ENCODE data around the gene MED13L.

MED13L gene

DNA sequence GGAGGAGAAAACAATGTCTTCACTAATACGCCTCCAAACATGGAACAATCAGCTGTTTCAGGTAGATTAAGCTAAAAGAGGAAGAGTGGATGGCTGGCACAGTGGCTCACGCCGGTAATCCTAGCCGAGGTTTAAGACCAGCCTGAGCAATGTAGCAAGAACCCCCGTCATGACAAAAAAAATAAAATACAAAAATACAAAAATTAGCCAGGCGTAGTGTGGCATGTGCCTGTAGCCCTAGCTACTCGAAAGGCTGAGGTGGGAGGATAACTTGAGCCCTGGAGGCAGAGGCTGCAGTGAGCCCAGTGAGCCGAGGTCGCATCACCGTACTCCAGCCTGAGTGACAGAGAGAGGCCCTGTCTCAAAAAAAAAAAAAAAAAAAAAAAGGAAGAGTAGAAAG, 1.2 kb upstream of the MED13L start:
- no peak for DNase-seq (ENCODE audit: low read depth in 2 of 2)

DNA sequence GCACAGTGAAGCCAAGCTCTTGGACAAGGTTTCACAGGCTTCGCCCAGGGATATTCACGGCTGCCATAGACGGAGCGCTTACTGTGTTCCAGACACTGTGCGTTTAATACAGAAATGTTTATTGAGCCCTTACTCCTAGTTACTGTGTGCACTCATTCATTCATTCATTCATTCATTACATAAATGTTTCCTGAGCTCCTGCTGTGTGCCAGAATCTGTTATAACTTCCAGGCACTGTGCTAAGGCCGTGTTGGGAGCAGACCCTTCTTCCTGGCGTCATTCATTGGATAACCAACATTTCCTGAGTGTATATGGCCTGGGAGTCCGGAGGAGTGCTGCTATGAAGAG, 760 bp upstream of the MED13L start:
- no peak for DNase-seq (ENCODE audit: low read depth in 2 of 2)

DNA sequence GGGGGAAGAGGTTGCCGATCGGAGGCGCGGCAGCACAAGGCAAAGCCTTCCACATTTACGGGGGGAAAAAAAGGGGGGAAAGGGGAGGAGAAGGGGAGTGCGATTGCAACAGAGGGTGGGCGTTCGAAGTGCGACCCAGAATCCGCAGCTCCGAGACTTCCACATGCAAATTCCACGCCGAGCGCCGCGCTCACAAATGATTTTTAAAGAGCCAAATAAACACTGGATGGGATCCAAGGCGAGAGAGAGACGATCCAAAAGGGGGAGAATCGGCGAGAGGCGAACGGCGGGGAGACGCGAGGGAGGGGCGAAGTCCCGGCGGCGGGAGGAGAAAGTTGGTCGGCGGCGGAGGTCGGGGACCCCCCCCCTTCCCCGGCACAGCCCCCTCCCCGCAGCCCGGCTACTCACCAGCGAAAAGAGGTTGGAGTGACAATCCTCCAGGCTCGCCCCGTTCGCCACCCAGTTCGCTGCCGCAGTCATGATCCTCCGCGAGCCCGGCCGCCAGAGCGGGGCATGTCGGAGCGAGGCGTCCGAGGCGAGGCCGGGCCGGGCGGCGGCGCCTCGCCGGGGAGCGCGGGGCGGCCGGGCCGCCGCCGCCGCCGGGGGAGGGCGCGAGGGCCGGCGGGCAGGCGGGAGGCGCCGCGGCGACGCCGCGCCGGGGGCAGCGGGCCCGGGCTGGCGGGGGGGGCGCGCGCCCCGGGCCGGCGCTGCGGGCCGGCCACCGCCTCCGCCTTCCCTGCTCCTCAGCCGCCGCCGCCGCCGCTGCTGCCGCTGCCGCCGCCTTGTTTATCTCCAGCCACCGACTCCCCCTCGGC, 634 bp downstream of the MED13L start:
- peak; percentile 24 to 38 for DNase-seq (ENCODE audit: low read depth in 2 of 2)

DNA sequence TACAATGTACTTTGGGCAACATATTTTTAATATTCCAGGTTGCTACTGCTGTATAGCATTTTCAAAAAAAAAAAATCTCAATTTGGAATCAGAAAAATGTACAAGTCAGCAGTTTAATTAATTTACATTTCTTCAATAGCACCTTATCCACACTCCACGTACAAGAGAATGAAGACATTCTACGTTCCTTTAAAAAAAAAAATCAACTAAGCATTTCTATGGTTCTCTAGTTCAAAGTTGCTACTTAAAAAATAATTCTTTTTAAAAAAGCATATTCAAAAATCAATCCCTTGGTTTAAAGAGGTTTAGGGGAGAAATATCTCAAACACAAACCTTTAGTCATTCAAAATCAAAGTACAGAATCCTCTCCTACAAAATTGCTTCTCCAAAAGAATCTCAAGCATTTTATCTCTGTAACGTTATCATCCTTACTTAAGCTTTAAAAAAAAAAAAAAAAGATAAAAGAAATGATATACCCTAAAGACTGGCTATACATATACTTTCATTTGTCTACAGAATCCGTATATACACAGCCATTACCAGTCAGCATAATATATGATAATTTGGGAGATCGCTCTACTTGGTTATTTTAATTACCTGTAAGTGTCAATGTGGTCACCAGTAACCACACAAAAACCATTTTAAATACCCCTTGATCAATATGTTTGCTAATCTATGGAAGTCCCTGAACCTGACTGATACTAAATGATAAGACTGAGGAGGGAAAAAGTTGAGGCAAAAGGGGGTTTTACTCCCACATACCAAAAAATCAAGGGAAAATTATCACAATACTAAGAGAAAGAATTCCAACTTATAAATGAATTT, 2.7 kb downstream of the MED13L start:
- no peak for DNase-seq (ENCODE audit: low read depth in 2 of 2)

DNA sequence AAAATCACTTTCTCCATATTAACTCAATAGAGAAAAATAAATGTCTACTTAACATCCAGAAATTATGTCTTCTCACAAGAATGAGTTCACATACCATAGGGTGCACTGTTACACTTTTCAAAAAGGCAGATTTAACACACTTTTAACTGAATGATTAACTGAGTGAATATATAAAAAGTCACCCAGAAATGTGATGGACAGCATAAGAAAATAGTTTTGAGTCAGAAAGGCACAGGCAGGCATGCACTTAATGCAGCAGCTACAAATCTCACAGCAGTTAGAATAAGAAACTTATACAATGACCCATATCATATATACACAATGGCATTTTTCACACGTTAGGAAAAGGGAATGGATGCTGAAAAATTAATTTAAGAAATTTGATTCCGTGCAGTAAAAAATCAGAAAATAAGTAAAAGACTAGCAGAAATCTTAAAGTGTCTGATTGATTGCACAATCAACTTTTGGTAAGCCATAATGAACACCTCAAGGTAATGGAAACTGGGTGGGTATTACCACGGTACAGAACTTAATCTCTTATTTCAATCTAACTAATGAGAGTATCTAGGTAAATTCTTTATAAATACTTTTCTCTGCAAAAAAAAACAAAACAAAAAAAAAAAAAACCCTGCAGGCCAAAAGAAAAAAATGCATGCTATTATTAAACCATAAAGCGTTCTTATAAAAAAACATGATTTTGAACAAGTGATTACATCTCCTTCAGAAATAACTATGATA, 3.5 kb downstream of the MED13L start:
- DNase-seq (ENCODE audit: low read depth in 2 of 2), result no peak

DNA sequence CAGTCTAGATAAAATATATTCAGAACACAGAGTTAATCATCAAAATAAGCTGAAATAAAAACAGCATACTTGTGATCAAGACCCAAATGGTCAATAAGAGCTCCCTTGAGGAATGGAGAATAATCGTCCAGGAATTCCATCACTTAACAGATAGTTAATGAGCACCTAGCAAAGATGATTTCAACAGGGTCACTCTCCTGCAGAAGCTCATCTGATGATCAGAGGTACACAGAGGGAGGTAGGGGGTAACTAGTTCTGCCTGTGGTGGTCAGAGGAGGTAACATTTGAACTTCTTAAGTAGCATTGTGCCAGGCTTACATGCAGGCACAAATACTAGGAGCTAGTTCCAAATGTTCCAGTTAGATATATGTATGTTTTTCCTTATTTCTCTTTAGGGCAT, 9.5 kb downstream of the MED13L start:
- DNase-seq (ENCODE audit: low read depth in 2 of 2), result no peak

DNA sequence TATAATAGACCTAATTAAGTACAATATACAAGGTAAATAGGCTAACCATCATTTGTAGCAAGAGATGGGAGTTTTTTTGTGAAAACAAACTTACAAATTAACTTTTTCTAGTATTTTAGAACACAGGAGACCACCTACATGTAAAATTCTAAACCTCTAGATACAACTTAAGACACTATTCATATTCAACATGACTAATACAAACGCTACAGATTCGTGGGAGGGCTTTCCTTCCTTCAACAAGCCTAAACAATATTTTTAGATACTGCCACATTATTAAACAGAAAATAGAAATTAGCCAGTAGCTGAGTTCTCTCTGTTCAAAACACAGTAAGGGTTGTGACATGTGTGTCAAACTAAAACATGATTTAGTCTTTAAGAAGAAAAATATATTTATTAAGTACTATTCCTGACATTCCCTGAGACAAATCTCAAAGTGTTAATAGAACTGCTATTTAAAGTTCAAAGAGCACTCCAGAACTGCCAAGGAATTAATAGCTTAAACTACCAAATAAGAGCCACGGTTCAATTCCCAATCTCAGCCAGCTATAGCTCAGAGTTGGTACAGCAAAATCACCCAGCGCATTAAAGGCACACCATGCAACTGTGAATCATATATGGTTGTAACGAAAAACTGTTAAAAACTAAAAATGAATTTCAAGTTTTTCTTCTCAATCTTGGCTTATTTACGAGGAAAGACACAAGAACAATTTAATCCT, 10.7 kb downstream of the MED13L start:
- no peak for DNase-seq (ENCODE audit: low read depth in 2 of 2)

DNA sequence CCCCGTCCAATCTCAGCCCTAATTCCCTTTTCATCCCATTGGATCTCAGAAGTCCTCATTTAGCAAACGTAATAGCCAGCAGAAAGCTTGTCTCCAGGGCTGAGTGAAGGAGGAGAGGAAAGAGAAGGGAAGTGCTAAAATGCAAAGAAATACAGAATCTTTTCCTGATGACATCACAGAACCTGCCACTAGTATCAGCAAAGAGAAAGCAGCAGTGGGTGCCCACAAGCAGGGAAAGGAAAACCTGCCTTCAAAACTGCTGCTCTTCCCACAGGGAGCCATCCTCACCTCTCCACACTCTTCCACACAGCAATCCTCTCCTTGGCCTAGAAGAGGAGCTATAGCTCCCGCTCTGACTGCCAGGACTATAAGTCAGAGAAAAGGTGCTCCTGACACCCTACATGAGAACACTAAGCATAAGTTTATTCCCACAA, 11.3 kb downstream of the MED13L start:
- no peak for DNase-seq (ENCODE audit: low read depth in 2 of 2)

DNA sequence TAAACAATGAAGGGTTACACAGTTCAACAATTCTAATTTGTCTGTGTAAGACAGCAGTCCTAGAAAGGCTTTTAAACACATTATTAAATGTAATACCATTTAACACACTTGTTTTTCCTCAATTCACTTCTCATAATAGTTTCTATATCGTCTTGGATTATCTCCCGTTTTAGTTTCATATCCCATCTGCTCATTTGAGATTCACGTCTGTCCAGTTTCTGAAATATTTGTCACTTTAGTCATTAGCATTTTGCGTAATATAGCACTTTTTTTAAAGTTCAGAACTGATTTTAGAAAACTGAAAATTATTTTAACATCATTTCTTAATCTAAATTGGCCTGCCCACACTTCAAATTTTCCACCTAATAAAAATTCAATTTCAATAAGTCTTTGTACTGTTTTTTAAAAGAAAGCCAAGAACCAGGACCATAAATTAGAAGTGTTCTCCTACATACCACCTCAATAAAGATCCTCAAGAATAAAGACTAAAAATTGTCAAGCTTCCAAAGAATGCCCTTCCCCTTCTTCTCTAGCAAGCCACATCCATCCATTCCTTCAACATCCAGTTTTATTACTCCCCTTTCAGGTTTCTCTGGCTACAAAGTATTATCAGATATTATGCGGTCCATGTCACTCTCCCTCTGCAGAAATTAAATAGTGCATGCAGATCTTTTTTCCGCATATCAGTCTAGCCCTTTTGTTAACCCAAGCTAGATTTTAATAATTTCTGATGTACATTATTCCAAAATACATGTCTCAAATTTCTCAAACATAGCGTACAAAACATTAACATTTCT, 11.9 kb downstream of the MED13L start:
- no peak for DNase-seq (ENCODE audit: low read depth in 2 of 2)

DNA sequence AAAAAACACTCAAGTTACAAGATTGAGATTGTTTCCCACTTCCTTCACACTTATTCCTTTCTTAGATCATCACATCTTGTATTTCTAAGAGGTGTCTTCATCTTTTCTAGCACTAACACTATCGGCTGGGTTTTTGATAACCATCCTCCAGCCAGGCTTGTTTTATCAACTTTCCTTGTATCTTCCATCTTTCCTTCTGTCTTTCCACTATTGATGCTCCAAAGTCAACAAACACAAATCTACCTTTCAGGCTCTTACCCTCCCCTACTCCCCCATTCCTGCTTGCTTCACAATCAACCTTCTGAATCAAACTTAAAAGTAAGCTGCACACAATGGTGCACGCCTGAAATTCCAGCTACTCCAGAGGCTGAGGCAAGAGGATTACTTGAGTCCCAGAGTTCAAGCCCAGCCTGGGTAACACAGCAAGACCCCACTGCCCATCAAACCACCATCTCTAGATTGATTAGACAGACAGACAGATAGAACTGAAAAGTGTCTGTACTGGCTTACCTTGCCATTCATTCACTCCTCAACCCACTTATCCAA, 12.9 kb downstream of the MED13L start:
- DNase-seq (ENCODE audit: low read depth in 2 of 2), result no peak

DNA sequence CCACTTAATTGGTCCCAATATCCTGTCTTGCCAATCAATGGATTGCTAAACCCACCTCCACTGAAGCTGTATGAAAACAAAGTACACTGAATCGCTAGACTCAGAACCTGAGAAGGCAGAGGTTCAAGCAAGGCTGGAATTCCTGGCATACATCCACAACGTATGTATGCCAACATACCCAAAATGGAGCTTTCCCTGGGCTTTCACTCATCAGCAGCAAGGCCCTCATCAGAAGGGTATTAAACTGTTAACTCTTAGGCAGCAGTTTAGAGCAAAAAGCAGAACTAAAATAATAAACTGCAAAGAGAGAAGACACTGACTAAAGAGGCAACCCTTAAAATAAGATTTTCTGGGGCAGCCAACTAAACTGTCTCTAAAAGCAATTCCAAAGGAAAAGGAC, 13.6 kb downstream of the MED13L start:
- DNase-seq (ENCODE audit: low read depth in 2 of 2), result no peak

DNA sequence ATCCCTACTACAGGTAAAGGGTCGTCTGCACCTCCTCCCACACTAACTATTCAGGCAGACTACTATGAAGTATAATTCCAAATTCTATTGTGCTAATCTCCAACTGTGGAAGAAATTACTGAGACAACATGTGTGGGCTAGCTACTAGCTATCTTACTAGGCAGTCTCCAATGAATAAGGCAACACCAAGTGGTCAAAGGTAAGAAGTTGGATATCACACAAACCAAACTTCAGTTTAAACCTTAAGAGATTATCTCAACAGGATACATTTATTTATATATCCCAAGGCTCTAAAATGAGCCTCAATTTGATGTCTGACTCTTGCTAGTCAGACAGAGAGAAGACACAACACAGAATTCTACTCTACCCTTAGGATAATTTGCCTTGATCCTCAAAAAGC, 14.1 kb downstream of the MED13L start:
- DNase-seq (ENCODE audit: low read depth in 2 of 2), result no peak

DNA sequence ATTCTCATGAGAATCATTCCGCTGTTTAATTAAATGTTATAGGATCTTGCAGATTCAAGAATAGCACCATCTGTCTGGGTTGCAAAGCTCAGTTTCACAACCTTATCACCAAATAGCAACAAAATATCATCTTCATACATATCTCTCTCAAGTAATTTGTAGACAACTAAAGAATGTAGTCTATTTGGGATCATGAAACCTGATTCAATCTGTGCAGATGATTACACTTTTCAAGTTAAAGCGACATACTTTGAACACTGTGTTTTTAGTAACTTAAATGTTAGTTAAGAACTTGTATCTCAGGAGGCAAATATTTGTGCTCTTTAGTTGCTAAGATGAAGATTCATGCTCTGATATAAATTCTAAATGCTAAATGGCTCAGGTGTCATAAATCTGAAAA, 14.8 kb downstream of the MED13L start:
- DNase-seq (ENCODE audit: low read depth in 2 of 2), result no peak

DNA sequence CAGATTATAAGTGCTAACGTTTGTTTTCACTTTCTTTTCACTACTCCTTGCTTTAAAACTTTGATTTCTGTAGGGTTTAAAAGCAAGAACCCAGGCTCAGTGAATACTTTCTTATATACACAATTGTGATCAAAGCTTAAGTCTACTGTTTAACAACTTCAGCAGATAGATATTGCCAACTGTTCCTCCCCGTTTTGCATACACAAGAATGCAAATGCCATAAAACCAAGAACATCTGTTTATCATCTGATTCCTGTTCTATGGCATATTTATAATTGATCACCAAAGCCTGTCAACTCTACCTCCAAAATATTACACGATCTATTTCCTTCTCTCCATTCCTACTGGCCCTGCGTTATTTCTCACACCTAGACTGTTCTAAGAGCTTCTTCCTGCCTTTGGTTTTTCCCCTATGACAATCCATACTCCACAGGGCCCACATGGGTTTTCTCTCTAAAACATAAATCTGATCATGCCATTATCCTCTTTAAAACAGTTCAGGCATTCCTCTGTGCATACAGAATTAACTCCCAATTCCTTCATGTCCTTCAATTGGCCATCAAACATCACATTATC, 15.9 kb downstream of the MED13L start:
- DNase-seq (ENCODE audit: low read depth in 2 of 2), result no peak

DNA sequence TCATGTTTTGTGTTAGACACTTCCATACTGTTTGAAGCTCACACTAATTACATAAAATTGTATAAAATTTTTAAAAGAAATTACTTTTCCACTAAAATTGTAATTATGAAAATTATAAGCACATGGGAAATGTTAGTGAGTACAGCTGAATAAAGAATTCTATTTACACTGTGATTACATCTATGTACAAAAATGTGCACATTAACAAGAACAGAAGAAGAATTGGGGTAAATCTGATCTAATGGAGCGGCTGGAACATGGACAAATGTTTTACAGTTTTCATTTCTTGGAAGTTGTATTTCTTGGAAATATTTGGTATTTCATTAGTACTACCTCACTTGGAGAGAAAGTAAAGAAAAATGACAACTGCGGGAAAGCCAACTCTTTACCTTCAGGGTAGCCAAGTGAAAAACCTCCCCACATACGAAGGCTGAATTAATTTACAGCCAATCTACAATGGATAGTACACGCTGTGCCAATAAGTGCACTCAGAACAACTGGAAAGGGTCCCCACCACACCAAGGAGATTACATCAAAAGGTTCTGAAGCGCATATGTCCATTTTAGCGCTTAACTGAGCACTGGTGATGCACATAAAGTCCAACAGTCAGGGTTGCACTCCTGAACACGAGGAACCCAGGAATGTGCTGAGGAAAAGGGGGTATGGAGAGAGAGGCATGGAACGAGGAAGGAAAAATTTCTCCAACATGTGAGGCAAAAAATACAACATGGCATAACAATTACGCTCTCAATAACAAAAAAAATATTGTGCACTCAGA, 17.5 kb downstream of the MED13L start:
- DNase-seq (ENCODE audit: low read depth in 2 of 2), result no peak

DNA sequence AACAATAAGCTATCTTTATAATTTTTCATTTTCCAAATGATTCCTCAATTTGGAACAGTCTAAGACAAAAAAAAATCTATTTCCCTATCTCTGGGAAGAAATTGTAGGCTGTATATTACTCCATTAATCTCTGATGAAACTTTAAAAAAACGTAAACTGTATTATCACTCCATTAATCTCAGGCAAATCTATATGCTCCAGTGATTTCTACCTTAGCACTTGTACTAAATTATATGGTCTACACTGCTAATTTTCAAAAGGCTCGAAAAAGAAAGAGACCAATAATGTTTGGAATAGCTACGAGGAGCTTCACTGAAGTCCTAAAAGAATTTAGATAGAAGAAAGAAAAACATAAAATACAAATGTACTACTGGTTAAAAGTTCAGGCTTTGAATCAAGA, 19.7 kb downstream of the MED13L start:
- no peak for DNase-seq (ENCODE audit: low read depth in 2 of 2)

DNA sequence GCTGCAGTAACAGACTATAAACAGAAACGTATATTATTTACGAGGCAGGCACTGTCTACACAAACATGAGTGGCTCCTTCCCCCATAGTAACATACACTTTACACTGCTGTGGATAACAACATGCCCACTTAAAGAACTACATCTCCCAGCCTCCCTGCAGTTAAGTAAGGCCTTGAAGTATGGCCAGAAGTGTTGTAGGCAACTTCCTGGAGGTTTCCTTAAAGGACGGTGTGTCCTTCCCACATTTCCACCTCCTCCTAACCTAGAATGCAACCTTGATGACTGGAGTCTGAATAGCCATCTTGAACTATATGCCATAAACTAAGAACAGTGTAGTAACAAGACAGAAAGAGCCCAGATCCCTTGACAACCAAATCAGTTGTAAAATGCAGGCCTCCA, 20.3 kb downstream of the MED13L start:
- no peak for DNase-seq (ENCODE audit: low read depth in 2 of 2)

DNA sequence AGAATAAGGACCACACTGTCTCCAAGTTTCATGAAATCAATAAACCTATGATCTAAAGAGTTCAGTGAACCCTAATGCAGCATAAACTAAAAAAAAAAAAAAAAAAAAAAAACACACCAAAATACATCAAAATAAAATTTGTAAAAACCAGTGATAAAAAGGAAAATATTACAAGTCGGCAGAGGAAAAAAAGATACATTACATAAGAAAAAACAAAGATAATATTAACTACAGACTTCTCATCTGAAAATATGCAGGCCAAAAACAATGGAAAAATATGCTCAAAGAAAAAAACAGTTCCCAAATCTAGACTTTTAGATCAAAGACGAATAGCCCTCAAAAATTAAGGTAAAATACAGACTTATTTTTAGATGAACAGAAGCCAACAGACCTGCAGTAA, 27.6 kb downstream of the MED13L start:
- DNase-seq (ENCODE audit: low read depth in 2 of 2), result no peak

DNA sequence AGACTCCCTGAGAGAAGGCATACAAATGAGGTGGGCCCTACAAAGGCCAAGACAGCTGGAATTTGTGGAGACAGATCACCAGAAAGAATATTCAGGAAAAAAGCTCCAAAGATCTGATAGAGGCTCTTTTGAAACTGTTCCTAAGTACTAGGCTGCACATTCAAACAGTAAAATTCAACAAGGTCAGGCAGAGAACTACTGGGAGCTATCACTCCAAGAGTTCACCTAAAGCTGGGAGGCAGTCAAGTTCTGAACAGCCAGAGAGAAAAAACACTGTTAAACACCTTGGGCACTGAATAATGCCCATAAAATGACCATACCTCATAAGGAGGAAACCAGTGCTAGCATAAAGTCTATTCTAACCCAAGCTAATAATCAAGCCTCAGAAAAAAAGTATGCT, 28.6 kb downstream of the MED13L start:
- no peak for DNase-seq (ENCODE audit: low read depth in 2 of 2)

DNA sequence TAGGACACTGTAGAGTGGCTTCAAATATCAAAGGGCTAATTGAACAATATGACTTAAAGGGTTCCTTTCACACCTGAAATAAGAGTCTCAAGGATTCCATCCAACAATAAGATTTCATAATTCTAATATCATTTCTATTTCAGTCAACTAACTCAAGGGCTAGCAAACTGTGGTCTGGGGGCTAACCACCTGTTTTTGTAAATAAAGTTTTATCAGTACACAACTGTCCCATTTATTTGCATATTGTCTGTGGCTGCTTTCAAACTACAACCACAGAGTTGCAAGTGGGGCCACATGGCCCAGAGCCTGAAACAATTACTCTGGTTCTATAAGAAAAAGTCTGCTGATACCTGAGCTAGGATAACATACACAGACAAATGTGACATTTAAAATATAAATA, 29.1 kb downstream of the MED13L start:
- DNase-seq (ENCODE audit: low read depth in 2 of 2), result no peak
